HCT116 (cell line): ENCODE measurements around the gene WDR27. TPM values are rescaled to one million over a fixed set of nuclear protein-coding genes. Genes with fewer than 3 reads are reported as not detected.

Experiments used
- ATAC-seq: fragments of 200-7000 bp; cut with Tn5 transposase; 2 replicates; pipeline ENCODE4 v1.9.1; 2020; ENCODE audit warnings: mild to moderate bottlenecking, moderate library complexity
- BruUV-seq: library from RNA; stranded (reverse); fragments of 400-500 nt; replicated peaks from 2 replicates; lab custom pipeline; 2021; lab: Mats Ljungman, UMichigan
- CTCF ChIA-PET: fragments of 300-600 bp; sonication (Branson Sonifier 250); formaldehyde crosslinking; loops from one replicate; lab custom pipeline; 2021; ENCODE audit warnings: antibody characterized with exemption; lab: Charles Lee
- POLR2A ChIA-PET: fragments of 300-600, 350-600 bp; sonication (Branson Sonifier 250); formaldehyde crosslinking; loops from one replicate; lab custom pipeline; 2021; ENCODE audit warnings: antibody characterized with exemption; lab: Charles Lee
- RAD21 ChIA-PET, 2 experiments: fragments of 300-600 bp; sonication (Branson Sonifier 250); formaldehyde crosslinking; loops; one replicate each; lab custom pipeline; 2023; ENCODE audit warnings: low total read pairs in 2 of 2; ENCODE audit not compliant: uncharacterized antibody in 2 of 2, unreplicated experiment in 2 of 2, low non-redundant PET in 1 of 2; lab: Charles Lee
- DNase-seq: peaks from one replicate; pipeline ENCODE4 v3.0.0-alpha.2; 2010; ENCODE audit warnings: low read depth, low spot score
- H2AFZ ChIP-seq: fragments of 200-600 bp; shearing (Covaris generic), sonication (generic); 2 replicates; pipeline ENCODE4 v1.6.1; 2017; ENCODE audit warnings: low read depth, mixed run types, mixed read lengths, antibody characterized with exemption, low read length; ENCODE audit not compliant: poor library complexity, severe bottlenecking
- H3K27ac ChIP-seq: 2 replicates; pipeline ENCODE4 v1.5.1; 2012; ENCODE audit warnings: low read depth, low read length
- H3K27me3 ChIP-seq: fragments of 200-600 bp; sonication (generic); 2 replicates; pipeline ENCODE4 v1.6.1; 2016; ENCODE audit warnings: mixed run types, low read length, mixed read lengths; ENCODE audit not compliant: insufficient read depth
- H3K36me3 ChIP-seq, 2 experiments: fragments of 200-500 bp in 1 of 2; fragments of 200-600 bp in 1 of 2; sonication (Bioruptor generic) in 1 of 2; sonication (generic) in 1 of 2; 2 replicates each; pipeline versions ENCODE4 v1.5.1 to v1.6.1; 2014 to 2016; ENCODE audit warnings: low read length in 2 of 2, inconsistent platforms in 1 of 2, mixed read lengths in 1 of 2, mixed run types in 1 of 2; ENCODE audit not compliant: insufficient read depth in 2 of 2, control insufficient read depth in 1 of 2
- H3K4me1 ChIP-seq, 2 experiments: fragments of 200-600 bp in 1 of 2; sonication (generic) in 1 of 2; 2 replicates each; pipeline versions ENCODE4 v1.5.1 to v1.6.1; 2012 to 2017; ENCODE audit warnings: low read length in 2 of 2, inconsistent platforms in 1 of 2, mild to moderate bottlenecking in 1 of 2, mixed read lengths in 1 of 2, mixed run types in 1 of 2, moderate library complexity in 1 of 2; ENCODE audit not compliant: insufficient read depth in 2 of 2, control insufficient read depth in 1 of 2
- H3K4me2 ChIP-seq: fragments of 200-600 bp; sonication (generic); 2 replicates; pipeline ENCODE4 v1.6.1; 2017; ENCODE audit warnings: mixed run types, low read length, mixed read lengths
- H3K4me3 ChIP-seq, 2 experiments: fragments of 200-600 bp in 1 of 2; sonication (generic) in 1 of 2; replicated peaks in 1 of 2; 2 replicates each; pipeline ENCODE4 v1.5.1; 2011 to 2016; ENCODE audit warnings: low read length in 2 of 2, control low read depth in 1 of 2, low read depth in 1 of 2, mild to moderate bottlenecking in 1 of 2, mixed read lengths in 1 of 2, mixed run types in 1 of 2
- H3K79me2 ChIP-seq: fragments of 200-600 bp; sonication (generic); 2 replicates; pipeline ENCODE4 v1.6.1; 2017; ENCODE audit warnings: mild to moderate bottlenecking, mixed run types, low read length, moderate library complexity, mixed read lengths; ENCODE audit not compliant: insufficient read depth
- H3K9ac ChIP-seq: fragments of 200-600 bp; sonication (generic); 2 replicates; pipeline ENCODE4 v1.6.1; 2016; ENCODE audit warnings: low read length, mixed read lengths
- H3K9me2 ChIP-seq: fragments of 200-600 bp; sonication (generic), shearing (Covaris generic); 2 replicates; pipeline ENCODE4 v1.6.1; 2017; ENCODE audit warnings: mixed run types, mild to moderate bottlenecking, moderate library complexity; ENCODE audit not compliant: insufficient read depth
- H3K9me3 ChIP-seq, 2 experiments: fragments of 200-500 bp in 1 of 2; fragments of 200-600 bp in 1 of 2; sonication (Bioruptor generic) in 1 of 2; sonication (generic) in 1 of 2; 2 replicates each; pipeline ENCODE4 v1.6.1; 2014 to 2017; ENCODE audit warnings: low read length in 2 of 2, mixed read lengths in 2 of 2, inconsistent platforms in 1 of 2, low read depth in 1 of 2, mild to moderate bottlenecking in 1 of 2, mixed run types in 1 of 2, moderate library complexity in 1 of 2; ENCODE audit not compliant: control insufficient read depth in 1 of 2, insufficient read depth in 1 of 2
- H4K20me1 ChIP-seq: fragments of 200-600 bp; sonication (generic), shearing (Covaris generic); 2 replicates; pipeline ENCODE4 v1.6.1; 2017; ENCODE audit warnings: mixed run types, mild to moderate bottlenecking, moderate library complexity; ENCODE audit not compliant: insufficient read depth
- ATF3 ChIP-seq: IDR thresholded peaks from 2 replicates; pipeline ENCODE4 v1.6.1; 2012
- CEBPB ChIP-seq: IDR thresholded peaks from 2 replicates; pipeline ENCODE4 v1.6.1; 2012; ENCODE audit warnings: low read depth
- CTCF ChIP-seq, 3 experiments: fragments of 200-600 bp in 1 of 3; sonication (generic) in 1 of 3; IDR thresholded peaks in 2 of 3; conservative IDR thresholded peaks in 1 of 3; 2 replicates each; pipeline ENCODE4 v1.5.1; 2012 to 2017; ENCODE audit warnings: low read depth in 2 of 3, low read length in 2 of 3, antibody characterized with exemption in 1 of 3, borderline replicate concordance in 1 of 3, control low read depth in 1 of 3, mild to moderate bottlenecking in 1 of 3, mixed read lengths in 1 of 3, mixed run types in 1 of 3, moderate library complexity in 1 of 3; ENCODE audit not compliant: insufficient read depth in 1 of 3
- EGR1 ChIP-seq: IDR thresholded peaks from 2 replicates; pipeline ENCODE4 v1.6.1; 2012; ENCODE audit warnings: low read depth
- EZH2 ChIP-seq: fragments of 200-600 bp; sonication (generic); IDR thresholded peaks from 2 replicates; pipeline ENCODE4 v1.6.1; 2017; ENCODE audit warnings: antibody characterized with exemption, mixed run types
- MAX ChIP-seq: IDR thresholded peaks from 2 replicates; pipeline ENCODE4 v1.6.1; 2012
- POLR2A ChIP-seq: IDR thresholded peaks from 2 replicates; pipeline ENCODE4 v1.7.0; 2011; ENCODE audit warnings: borderline replicate concordance; ENCODE audit not compliant: insufficient read depth, insufficient read length; ENCODE audit errors: extremely low read depth
- POLR2AphosphoS5 ChIP-seq: IDR thresholded peaks from 2 replicates; pipeline ENCODE4 v1.6.1; 2011; ENCODE audit warnings: mild to moderate bottlenecking, low read depth, low read length, moderate library complexity
- RAD21 ChIP-seq: IDR thresholded peaks from 2 replicates; pipeline ENCODE4 v1.6.1; 2012; ENCODE audit warnings: low read depth, mild to moderate bottlenecking
- REST ChIP-seq: IDR thresholded peaks from 2 replicates; pipeline ENCODE4 v1.6.1; 2012; ENCODE audit warnings: low read depth
- SRF ChIP-seq: IDR thresholded peaks from 2 replicates; pipeline ENCODE4 v1.6.1; 2012; ENCODE audit warnings: low read depth
- TCF7L2 ChIP-seq: IDR thresholded peaks from 2 replicates; pipeline ENCODE4 v1.7.0; 2011; ENCODE audit warnings: borderline replicate concordance, inconsistent platforms; ENCODE audit not compliant: insufficient read depth, insufficient read length; ENCODE audit errors: extremely low read depth
- ZBTB33 ChIP-seq: IDR thresholded peaks from 2 replicates; pipeline ENCODE4 v1.6.1; 2011; ENCODE audit warnings: mild to moderate bottlenecking, low read length, moderate library complexity; ENCODE audit not compliant: insufficient replicate concordance; ENCODE audit errors: extremely low read depth
- ZNF274 ChIP-seq: fragments of 200-500 bp; sonication (Bioruptor generic); IDR thresholded peaks from 2 replicates; pipeline ENCODE4 v1.6.1; 2014; ENCODE audit warnings: mild to moderate bottlenecking, low read depth, low read length, inconsistent platforms
- intact Hi-C: fragments of 100-400 bp; cut with micrococcal nuclease; formaldehyde crosslinking; loops from 2 replicates; pipeline ENCODE4 v1.10.0; 2022
- total RNA-seq: library from RNA; stranded (reverse); gene quantifications from one replicate; pipeline ENCODE4 v1.2.1, GENCODE V29; 2021; ENCODE audit not compliant: unreplicated experiment

Gene WDR27
- total RNA-seq, 1 experiment from 2014 or later: 60.6 TPM

GRCh38 chr6:169620171-169621130 lies 81.4 kb downstream of the WDR27 start:
- DNase-seq (no peak), ATAC-seq (no peak)
- H3K4me2 ChIP-seq: no peak overlapping the region
- peaks cover 0 to 2% of the 10 kb centered on the region in 2 experiments; a peak in 1 of 4 replicates for H3K36me3 ChIP-seq
- H3K9ac ChIP-seq: no peak overlapping the region
- H3K27me3 ChIP-seq: no peaks in the 10 kb centered on the region
- H3K4me3 ChIP-seq: no peak overlapping the region
- RAD21 ChIA-PET: no interaction called here
- CTCF ChIA-PET: no interaction called here
- no peaks in the 10 kb centered on the region for H3K79me2 ChIP-seq
- no peaks in the 10 kb centered on the region for H3K4me1 ChIP-seq
- intact Hi-C loops: no loop called here
- H3K9me2 ChIP-seq: no peaks in the 10 kb centered on the region
- H2AFZ ChIP-seq: no peak overlapping the region
- no peaks in the 10 kb centered on the region for H4K20me1 ChIP-seq
- H3K27ac ChIP-seq: no peak overlapping the region
- POLR2A ChIA-PET: no interaction called here
- no peaks in the 10 kb centered on the region for H3K9me3 ChIP-seq
- BruUV-seq: no TSS peak
- no peak for TF ChIP-seq ATF3
- no peak for TF ChIP-seq ZNF274
- no peak for TF ChIP-seq RAD21
- TF ChIP-seq POLR2A: no peak
- no peak for TF ChIP-seq MAX
- no peak for TF ChIP-seq SRF
- no peak for TF ChIP-seq EZH2
- no peak for TF ChIP-seq EGR1
- TF ChIP-seq TCF7L2: no peak
- no peak for TF ChIP-seq REST
- no peak for TF ChIP-seq CTCF (IDR thresholded peaks at IDR 0.05 in 2 of 3, conservative IDR thresholded peaks at IDR 0.05 in 1 of 3; ENCODE audit: borderline replicate concordance in 1 of 3, insufficient read depth in 1 of 3, low read depth in 2 of 3, low read length in 2 of 3)
- no peak for TF ChIP-seq ZBTB33
- no peak for TF ChIP-seq CEBPB
- no peak for TF ChIP-seq POLR2AphosphoS5
